Stimulated activated CD8-positive, alpha-beta memory T cell treated with anti-CD3 and anti-CD28 coated beads, Interleukin-7, amount 100 ng/mL, for 1 hour (primary cell): ENCODE data around the gene HLA-G.
"Not testable (repeated sequence)": the region's sequence is repeated elsewhere in the genome, so short reads cannot be mapped to it uniquely, and the experiment has no call there.

Experiments used
- DNase-seq, 2 donors: peaks; one replicate each; pipeline ENCODE4 v3.0.0-alpha.2; 2020; ENCODE audit warnings: low read depth in 2 of 2

The HLA-G gene

GRCh38 chr6:29870104-29870503, 42.5 kb downstream of the HLA-G start:
- no peak for DNase-seq

GRCh38 chr6:29872791-29873190, 45.2 kb downstream of the HLA-G start:
- no peak for DNase-seq

- no peak for DNase-seq
Observed at GRCh38 chr6:29875257-29875656, 47.6 kb downstream of the HLA-G start.

GRCh38 chr6:29875734-29876133, 48.1 kb downstream of the HLA-G start:
- not testable (repeated sequence) for DNase-seq
